ENCODE data around the gene OR56A4. TPM values are rescaled to one million over a fixed set of nuclear protein-coding genes. Genes with fewer than 3 reads are reported as not detected.

Gene OR56A4
- total RNA-seq, 1 donor from 2014 or later = not detected

DNA sequence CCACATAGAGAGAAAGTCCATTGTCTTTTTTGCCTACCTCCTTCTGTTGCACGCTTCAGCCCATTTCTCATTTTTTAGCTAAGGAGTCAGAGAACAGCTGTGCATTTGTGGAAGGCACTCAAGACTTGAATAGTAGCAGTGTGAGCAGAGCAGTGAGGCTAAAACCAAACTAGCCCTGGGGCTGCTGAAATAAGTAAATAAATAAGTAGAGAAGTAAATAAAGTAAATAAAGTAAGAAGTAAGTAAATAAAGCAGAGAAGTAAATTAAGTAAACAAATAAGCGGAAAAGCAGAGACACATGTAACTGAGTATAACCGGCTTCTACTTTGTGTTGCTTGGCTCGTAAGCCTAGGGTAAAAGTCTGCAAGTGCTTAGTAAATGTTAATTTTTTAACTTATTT is 17.5 kb downstream of the OR56A4 start:
- Histone ChIP-seq H3K4me3 (no peak overlapping the region), H3K27ac (replicated peaks) (no peak overlapping the region), H3K27me3 (ENCODE audit: low read depth) (peaks cover 11% of the 10 kb centered on the region), H3K9me3 (replicated peaks) (no peaks in the 10 kb centered on the region), H3K36me3 (no peaks in the 10 kb centered on the region), H3K4me1 (no peaks in the 10 kb centered on the region)
- TF ChIP-seq, protein P1, sequence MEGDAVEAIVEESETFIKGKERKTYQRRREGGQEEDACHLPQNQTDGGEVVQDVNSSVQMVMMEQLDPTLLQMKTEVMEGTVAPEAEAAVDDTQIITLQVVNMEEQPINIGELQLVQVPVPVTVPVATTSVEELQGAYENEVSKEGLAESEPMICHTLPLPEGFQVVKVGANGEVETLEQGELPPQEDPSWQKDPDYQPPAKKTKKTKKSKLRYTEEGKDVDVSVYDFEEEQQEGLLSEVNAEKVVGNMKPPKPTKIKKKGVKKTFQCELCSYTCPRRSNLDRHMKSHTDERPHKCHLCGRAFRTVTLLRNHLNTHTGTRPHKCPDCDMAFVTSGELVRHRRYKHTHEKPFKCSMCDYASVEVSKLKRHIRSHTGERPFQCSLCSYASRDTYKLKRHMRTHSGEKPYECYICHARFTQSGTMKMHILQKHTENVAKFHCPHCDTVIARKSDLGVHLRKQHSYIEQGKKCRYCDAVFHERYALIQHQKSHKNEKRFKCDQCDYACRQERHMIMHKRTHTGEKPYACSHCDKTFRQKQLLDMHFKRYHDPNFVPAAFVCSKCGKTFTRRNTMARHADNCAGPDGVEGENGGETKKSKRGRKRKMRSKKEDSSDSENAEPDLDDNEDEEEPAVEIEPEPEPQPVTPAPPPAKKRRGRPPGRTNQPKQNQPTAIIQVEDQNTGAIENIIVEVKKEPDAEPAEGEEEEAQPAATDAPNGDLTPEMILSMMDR (IDR thresholded peaks at IDR 0.05; ENCODE audit: borderline replicate concordance) = no peak
- no peak for DNase-seq
- intact Hi-C loops (cut with micrococcal nuclease) = no loop called here

DNA sequence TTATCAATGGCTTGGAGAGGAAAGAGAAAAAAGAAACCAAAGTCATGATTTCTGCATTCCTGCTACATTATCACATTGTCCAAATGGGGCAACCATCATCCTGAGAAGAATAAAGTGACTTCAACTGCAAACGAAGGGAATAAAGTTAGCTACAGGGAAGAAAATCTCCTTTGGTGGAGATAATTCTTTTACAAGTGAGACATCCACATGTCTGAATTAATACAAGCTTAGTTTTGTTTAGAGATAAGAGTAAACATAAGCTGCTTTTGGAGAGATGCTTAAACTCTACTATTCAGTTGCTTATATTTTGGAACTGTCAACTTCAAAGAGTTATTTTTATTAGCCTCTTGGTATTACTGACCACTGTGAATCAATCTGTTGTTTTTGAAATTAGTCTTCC is 19.9 kb downstream of the OR56A4 start, which contains the start of gene OR52L1:
TSS of gene OR52L1 (minus strand) at position 101 of the 400 bp plus-strand sequence. CDS start at position 46, 55 bp downstream.
- TF ChIP-seq, protein P1 (IDR thresholded peaks at IDR 0.05; ENCODE audit: borderline replicate concordance) = no peak
- Histone ChIP-seq H3K27me3 (ENCODE audit: low read depth) (peaks cover 21% of the 10 kb centered on the region), H3K27ac (replicated peaks) (no peak within 1 kb of the TSS), H3K36me3 (no peaks in the 10 kb centered on the region), H3K4me1 (no peaks in the 10 kb centered on the region), H3K9me3 (replicated peaks) (no peaks in the 10 kb centered on the region), H3K4me3 (no peak within 1 kb of the TSS)
- intact Hi-C loops (cut with micrococcal nuclease) = no loop called here
- no peak for DNase-seq

DNA sequence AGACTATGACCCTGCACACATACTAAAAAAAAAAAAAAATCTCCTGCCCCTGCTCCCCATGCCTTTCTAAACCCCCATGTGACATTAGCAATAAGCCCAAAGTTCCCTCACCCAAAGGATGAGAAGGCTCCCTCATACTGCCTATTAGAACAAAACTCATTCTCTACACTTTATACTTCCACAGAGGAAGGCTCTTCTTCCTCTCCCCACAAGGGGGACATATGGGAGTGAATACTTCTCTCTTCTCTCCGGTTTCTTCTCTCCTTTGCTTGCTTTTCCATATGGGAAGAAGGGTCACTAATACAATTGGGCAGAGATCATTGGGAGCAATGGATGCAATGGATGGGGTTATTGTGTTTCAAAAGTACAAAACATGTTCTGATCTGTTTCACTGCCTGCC is 23.3 kb downstream of the OR56A4 start:
- no peak overlapping the region for H3K4me3 ChIP-seq
- H3K36me3 ChIP-seq = no peaks in the 10 kb centered on the region
- peaks cover 14% of the 10 kb centered on the region for H3K27me3 ChIP-seq (ENCODE audit: low read depth)
- H3K9me3 ChIP-seq (replicated peaks) = peaks cover 27% of the 10 kb centered on the region
- no peak overlapping the region for H3K27ac ChIP-seq (replicated peaks)
- intact Hi-C loops (cut with micrococcal nuclease) = no loop called here
- TF ChIP-seq, protein P1 (IDR thresholded peaks at IDR 0.05; ENCODE audit: borderline replicate concordance) = no peak
- no peak for DNase-seq
- H3K4me1 ChIP-seq = no peaks in the 10 kb centered on the region

DNA sequence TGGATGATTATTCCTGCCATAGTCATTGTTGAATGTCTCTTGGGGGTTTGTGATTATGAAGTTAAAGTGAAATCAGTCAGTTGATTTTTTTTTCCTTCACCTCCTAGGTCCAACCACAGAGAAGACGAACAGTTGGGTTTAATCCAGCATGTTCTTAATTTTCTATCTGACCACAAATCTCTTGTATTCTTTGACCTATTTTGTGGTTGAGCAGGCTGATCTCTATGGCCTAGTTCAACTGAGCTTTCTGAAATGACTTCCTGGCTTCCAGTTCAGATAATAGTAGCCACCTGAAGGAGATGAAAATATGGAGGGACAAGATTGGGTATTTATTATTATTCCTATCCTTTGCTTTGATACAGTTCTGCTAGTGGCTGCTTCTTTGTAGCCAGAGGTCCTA is 33.2 kb downstream of the OR56A4 start:
- Histone ChIP-seq H3K4me3 (no peak overlapping the region), H3K27me3 (ENCODE audit: low read depth) (no peaks in the 10 kb centered on the region), H3K4me1 (no peaks in the 10 kb centered on the region), H3K27ac (replicated peaks) (no peak overlapping the region), H3K36me3 (no peaks in the 10 kb centered on the region), H3K9me3 (replicated peaks) (peaks cover 27% of the 10 kb centered on the region)
- no peak for DNase-seq
- TF ChIP-seq, protein P1 (IDR thresholded peaks at IDR 0.05; ENCODE audit: borderline replicate concordance) = no peak
- intact Hi-C loops (cut with micrococcal nuclease) = no loop called here

DNA sequence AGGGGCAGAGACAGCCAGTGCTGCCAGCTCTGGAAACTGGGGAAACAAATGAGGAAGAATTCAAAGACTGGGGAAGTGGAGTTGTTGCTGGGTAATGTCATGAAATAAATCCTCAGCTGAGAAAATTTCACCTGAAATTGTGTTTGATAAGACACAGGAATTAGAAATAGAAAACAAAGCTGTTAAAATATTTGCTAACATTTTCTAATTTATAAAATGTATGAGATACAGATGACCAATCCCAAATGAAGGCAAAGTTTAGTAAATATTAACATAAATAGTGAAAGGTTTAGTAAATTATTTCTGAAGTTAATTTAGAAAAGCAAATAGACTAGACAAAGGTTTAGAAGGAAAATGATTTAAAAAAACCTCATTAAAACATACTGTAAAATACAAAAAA is 38.4 kb downstream of the OR56A4 start, which contains the start of gene OR56A5:
TSS of gene OR56A5 (minus strand) at position 101 of the 400 bp plus-strand sequence. CDS start at position 101, 0 bp downstream.
- TF ChIP-seq, protein P1 (IDR thresholded peaks at IDR 0.05; ENCODE audit: borderline replicate concordance) = no peak

More for the DNA sequence above, 38.4 kb downstream of the OR56A4 start, which contains the start of gene OR56A5:
- H3K27ac ChIP-seq (replicated peaks) = no peak within 1 kb of the TSS
- DNase-seq = no peak
- no peaks in the 10 kb centered on the region for H3K4me1 ChIP-seq
- H3K9me3 ChIP-seq (replicated peaks) = peaks cover 13% of the 10 kb centered on the region
- H3K36me3 ChIP-seq = no peaks in the 10 kb centered on the region
- H3K27me3 ChIP-seq (ENCODE audit: low read depth) = peaks cover 7% of the 10 kb centered on the region
- intact Hi-C loops (cut with micrococcal nuclease) = no loop called here
- H3K4me3 ChIP-seq = no peak within 1 kb of the TSS
